Neuronal stem cell (in vitro differentiated cells): ENCODE results near the gene EIF6.
A peak's percentile ranks its signal among the peaks of the same experiment; 100 is the strongest.

Source experiments
- DNase-seq: peaks from one replicate; pipeline ENCODE4 v3.0.0-alpha.2; 2013; ENCODE audit warnings: low spot score
- H2AFZ ChIP-seq: one replicate; pipeline ENCODE4 v1.6.1; 2013; ENCODE audit warnings: mild to moderate bottlenecking, low read length, inconsistent platforms
- H2AK5ac ChIP-seq: 2 replicates; pipeline ENCODE4 v1.6.1; 2013; ENCODE audit warnings: low read depth, mild to moderate bottlenecking, inconsistent platforms, low read length, moderate library complexity, mixed read lengths
- H2BK120ac ChIP-seq: 2 replicates; pipeline ENCODE4 v1.6.1; 2013; ENCODE audit warnings: low read depth, mild to moderate bottlenecking, inconsistent platforms, low read length, moderate library complexity, mixed read lengths
- H2BK12ac ChIP-seq: one replicate; pipeline ENCODE4 v1.6.1; 2013; ENCODE audit warnings: low read length, inconsistent platforms
- H2BK15ac ChIP-seq: 2 replicates; pipeline ENCODE4 v1.6.1; 2013; ENCODE audit warnings: mild to moderate bottlenecking, low read length, inconsistent platforms, mixed read lengths
- H2BK5ac ChIP-seq: one replicate; pipeline ENCODE4 v1.6.1; 2013; ENCODE audit warnings: inconsistent platforms, mild to moderate bottlenecking, low read length, moderate library complexity
- H3K14ac ChIP-seq: one replicate; pipeline ENCODE4 v1.6.1; 2013; ENCODE audit warnings: low read length, inconsistent platforms
- H3K18ac ChIP-seq: 2 replicates; pipeline ENCODE4 v1.6.1; 2013; ENCODE audit warnings: low read length, inconsistent platforms
- H3K23ac ChIP-seq: 2 replicates; pipeline ENCODE4 v1.6.1; 2013; ENCODE audit warnings: low read depth, mild to moderate bottlenecking, mixed read lengths, low read length, inconsistent platforms; ENCODE audit not compliant: poor library complexity
- H3K27ac ChIP-seq: replicated peaks from 3 replicates; pipeline ENCODE4 v1.5.1; 2013; ENCODE audit warnings: low read length, inconsistent platforms
- H3K27me3 ChIP-seq, 3 experiments: 2 replicates each; pipeline ENCODE4 v1.6.1; 2013; ENCODE audit warnings: low read length in 3 of 3, mild to moderate bottlenecking in 2 of 3, inconsistent platforms in 1 of 3, low read depth in 1 of 3, mixed read lengths in 1 of 3, moderate library complexity in 1 of 3; ENCODE audit not compliant: control insufficient read depth in 3 of 3, insufficient read depth in 3 of 3
- H3K36me3 ChIP-seq, 2 donors: replicated peaks in 1 of 2; 2 replicates each; pipeline ENCODE4 v1.6.1; 2013; ENCODE audit warnings: low read length in 2 of 2; ENCODE audit not compliant: control insufficient read depth in 2 of 2, insufficient read depth in 2 of 2
- H3K4ac ChIP-seq: 2 replicates; pipeline ENCODE4 v1.6.1; 2013; ENCODE audit warnings: inconsistent platforms, mild to moderate bottlenecking, low read length, moderate library complexity
- H3K4me1 ChIP-seq, 2 donors: 1 replicate in 1 of 2; 2 replicates in 1 of 2; pipeline ENCODE4 v1.6.1; 2013; ENCODE audit warnings: low read length in 2 of 2, low read depth in 1 of 2; ENCODE audit not compliant: control insufficient read depth in 2 of 2, insufficient read depth in 1 of 2
- H3K4me2 ChIP-seq: one replicate; pipeline ENCODE4 v1.6.1; 2013; ENCODE audit warnings: mild to moderate bottlenecking, low read length, inconsistent platforms; ENCODE audit not compliant: insufficient read depth, poor library complexity, severe bottlenecking
- H3K4me3 ChIP-seq, 2 donors: 2 replicates each; pipeline ENCODE4 v1.5.1; 2013; ENCODE audit warnings: low read length in 2 of 2, mild to moderate bottlenecking in 2 of 2, inconsistent platforms in 1 of 2, moderate library complexity in 1 of 2
- H3K79me1 ChIP-seq: one replicate; pipeline ENCODE4 v1.6.1; 2013; ENCODE audit warnings: low read depth, mild to moderate bottlenecking, inconsistent platforms, low read length, moderate library complexity
- H3K9ac ChIP-seq: one replicate; pipeline ENCODE4 v1.6.1; 2013; ENCODE audit warnings: mild to moderate bottlenecking, low read depth, low read length, inconsistent platforms; ENCODE audit not compliant: poor library complexity
- H3K9me3 ChIP-seq, 2 donors: replicated peaks in 1 of 2; 2 replicates each; pipeline versions ENCODE3 to v1.6.1; 2013; ENCODE audit warnings: low read length in 2 of 2, mild to moderate bottlenecking in 2 of 2, inconsistent platforms in 1 of 2, low read depth in 1 of 2, mixed read lengths in 1 of 2, moderate library complexity in 1 of 2; ENCODE audit not compliant: control insufficient read depth in 2 of 2, insufficient read depth in 1 of 2
- H4K8ac ChIP-seq: one replicate; pipeline ENCODE4 v1.6.1; 2013; ENCODE audit warnings: low read depth, mild to moderate bottlenecking, inconsistent platforms, low read length, moderate library complexity
- H4K91ac ChIP-seq: one replicate; pipeline ENCODE4 v1.6.1; 2013; ENCODE audit warnings: low read length, low read depth, mild to moderate bottlenecking, inconsistent platforms; ENCODE audit not compliant: poor library complexity
- WGBS, 2 donors: extraction: QIAGEN DNeasy Blood & Tissue Kit; methylation state at CpG; one replicate each; pipeline ENCODE4 v1.1.7; 2013; ENCODE audit warnings: missing lambda C conversion rate in 2 of 2, mixed read lengths in 1 of 2; ENCODE audit not compliant: insufficient read length in 2 of 2, insufficient replicate concordance in 1 of 2; ENCODE audit errors: extremely low coverage in 2 of 2; 5-methylcytosine and 5-hydroxymethylcytosine counted together

The EIF6 gene

GRCh38 chr20:35252037-35252461 lies 32.5 kb downstream of the EIF6 start:
- no peak for DNase-seq
- no peak overlapping the region for H4K91ac ChIP-seq
- H3K9me3 ChIP-seq, result no peaks in the 10 kb centered on the region
- no peaks in the 10 kb centered on the region for H3K79me1 ChIP-seq
- WGBS, 2 donors, result no CpG with 5 or more reads among the region's 2 CpGs
- H3K4ac ChIP-seq, result no peak overlapping the region
- no peak overlapping the region for H3K18ac ChIP-seq
- H3K14ac ChIP-seq, result no peak overlapping the region
- no peak overlapping the region for H3K27ac ChIP-seq
- no peak overlapping the region for H2AFZ ChIP-seq
- no peak overlapping the region for H2AK5ac ChIP-seq
- H2BK5ac ChIP-seq, result no peak overlapping the region
- no peak overlapping the region for H2BK12ac ChIP-seq
- H2BK15ac ChIP-seq, result no peak overlapping the region
- H3K23ac ChIP-seq, result no peak overlapping the region
- H3K9ac ChIP-seq, result no peak overlapping the region
- H3K36me3 ChIP-seq, result peaks cover 0 to 2% of the 10 kb centered on the region in 2 donors
- H2BK120ac ChIP-seq, result no peak overlapping the region
- H3K4me1 ChIP-seq, result peaks cover 0 to 2% of the 10 kb centered on the region in 2 donors
- H3K4me2 ChIP-seq, result no peak overlapping the region
- no peaks in the 10 kb centered on the region for H3K27me3 ChIP-seq
- H3K4me3 ChIP-seq, result no peak overlapping the region
- no peak overlapping the region for H4K8ac ChIP-seq

GRCh38 chr20:35251613-35251940 lies 33.0 kb downstream of the EIF6 start:
- Histone ChIP-seq H2BK5ac (no peak overlapping the region), H3K4me2 (no peak overlapping the region), H2BK12ac (no peak overlapping the region), H3K79me1 (no peaks in the 10 kb centered on the region), H3K14ac (no peak overlapping the region), H3K9me3 (no peaks in the 10 kb centered on the region), H2BK15ac (no peak overlapping the region), H3K23ac (no peak overlapping the region), H3K9ac (no peak overlapping the region), H4K8ac (no peak overlapping the region), H3K4me1 (peaks cover 0 to 2% of the 10 kb centered on the region in 2 donors), H3K27ac (no peak overlapping the region), H2AK5ac (no peak overlapping the region), H4K91ac (no peak overlapping the region), H3K36me3 (peaks cover 0 to 2% of the 10 kb centered on the region in 2 donors), H3K4ac (no peak overlapping the region), H2AFZ (no peak overlapping the region), H3K4me3 (no peak overlapping the region), H2BK120ac (no peak overlapping the region), H3K18ac (no peak overlapping the region), H3K27me3 (no peaks in the 10 kb centered on the region)
- no CpG with 5 or more reads among the region's 2 CpGs for WGBS, 2 donors
- no peak for DNase-seq

- Histone ChIP-seq H2BK120ac (no peak overlapping the region), H2BK12ac (no peak overlapping the region), H3K9me3 (no peaks in the 10 kb centered on the region), H3K27ac (no peak overlapping the region), H4K8ac (no peak overlapping the region), H2BK15ac (no peak overlapping the region), H3K4me3 (no peak overlapping the region), H3K4me1 (no peaks in the 10 kb centered on the region), H3K4me2 (no peak overlapping the region), H3K4ac (no peak overlapping the region), H3K79me1 (no peaks in the 10 kb centered on the region), H3K36me3 (no peaks in the 10 kb centered on the region), H3K14ac (no peak overlapping the region), H3K18ac (no peak overlapping the region), H3K9ac (no peak overlapping the region), H2AFZ (no peak overlapping the region), H3K27me3 (no peaks in the 10 kb centered on the region), H2BK5ac (no peak overlapping the region), H4K91ac (no peak overlapping the region), H2AK5ac (peak overlapping the region; percentile 65), H3K23ac (no peak overlapping the region)
- WGBS, 2 donors, result no CpG with 5 or more reads among the region's 9 CpGs
- no peak for DNase-seq
These were observed 35.7 kb downstream of the EIF6 start for GRCh38 chr20:35248641-35249475.

- Histone ChIP-seq H2AK5ac (no peak overlapping the region), H3K27me3 (no peaks in the 10 kb centered on the region), H3K14ac (no peak overlapping the region), H2BK5ac (no peak overlapping the region), H3K4me2 (no peak overlapping the region), H3K36me3 (no peaks in the 10 kb centered on the region), H3K27ac (no peak overlapping the region), H4K91ac (no peak overlapping the region), H2BK120ac (no peak overlapping the region), H3K23ac (no peak overlapping the region), H2BK15ac (no peak overlapping the region), H2AFZ (no peak overlapping the region), H2BK12ac (no peak overlapping the region), H3K4me1 (no peaks in the 10 kb centered on the region), H3K4me3 (no peak overlapping the region), H3K4ac (no peak overlapping the region), H3K79me1 (no peaks in the 10 kb centered on the region), H4K8ac (no peak overlapping the region), H3K18ac (no peak overlapping the region), H3K9me3 (no peaks in the 10 kb centered on the region), H3K9ac (no peak overlapping the region)
- WGBS, 2 donors, result no CpG with 5 or more reads among the region's 12 CpGs
- no peak for DNase-seq
These were observed 37.8 kb downstream of the EIF6 start for GRCh38 chr20:35246723-35247122.
